ENCODE measurements around the gene HIVEP3. TPM values are rescaled to one million over a fixed set of nuclear protein-coding genes. Genes with fewer than 3 reads are reported as not detected.

Gene HIVEP3
- total and polyA plus RNA-seq, 2 of the 13 experiments (the other 11 are each of a cell fraction or from before 2014, with no cell fraction given): 0.05 TPM; not detected in 1

DNA sequence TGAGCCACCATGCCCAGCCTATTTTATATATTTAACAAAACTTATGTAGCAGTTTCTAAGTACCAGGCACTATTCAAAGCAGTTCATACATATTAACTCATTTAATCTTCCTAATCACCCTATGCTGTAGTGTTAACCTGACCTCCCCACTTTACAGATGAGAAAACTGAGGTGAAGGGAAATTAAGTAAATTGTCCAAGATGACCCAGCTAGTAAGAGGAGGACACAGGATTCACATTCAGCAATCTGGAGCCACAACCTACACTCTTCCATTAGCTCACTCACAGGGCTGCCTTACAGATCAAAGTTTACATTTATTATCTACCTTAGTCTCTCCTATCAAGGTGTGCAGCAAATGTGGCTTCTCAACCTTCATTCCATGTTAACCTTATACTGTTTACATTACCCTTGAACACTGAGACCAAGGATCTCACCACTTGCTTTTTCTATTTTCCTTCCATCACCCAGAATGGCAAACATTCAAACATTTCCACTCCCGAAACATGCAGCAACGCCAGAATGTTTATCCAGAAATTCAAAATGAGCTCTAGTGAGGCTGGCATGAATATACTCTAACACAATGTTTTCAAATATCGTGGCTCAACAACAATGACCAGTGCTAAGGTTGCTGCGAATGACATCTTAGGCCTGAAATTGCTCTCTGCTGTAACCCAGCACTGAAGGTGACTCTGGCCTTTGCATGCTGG lies 24.5 kb downstream of the HIVEP3 start:
- 30% methylated on average over 4 of the region's 4 CpGs for WGBS (ENCODE audit: low lambda C conversion rate)
- FAIRE-seq (no peak), DNase-seq (ENCODE audit: low spot score) (no peak), ATAC-seq (no peak)
- in situ Hi-C loops (cut with HindIII; ENCODE audit: extremely low pct_ligation_motif_present, low pct_unique_long_range_greater_than_20kb) (no loop called here), intact Hi-C loops (cut with micrococcal nuclease; ENCODE audit: unreplicated experiment) (no loop called here)
- BruUV-seq (replicated peaks): no TSS peak
- H3K27ac ChIP-seq (ENCODE audit: extremely low read length, insufficient read depth, low read length): no peak overlapping the region
- no peak overlapping the region for H3K9ac ChIP-seq (ENCODE audit: insufficient read depth, low read depth, low read length)
- TF ChIP-seq ZNF629 (CRISPR knock-in tag; conservative IDR thresholded peaks at IDR 0.05): 0 out of 2 replicates have a peak, but pooled peaks have one; percentile 9
- TF ChIP-seq SMARCC2 (IDR thresholded peaks at IDR 0.05): no peak
- no peak overlapping the region for H2AFZ ChIP-seq (ENCODE audit: low read length)
- no peaks in the 10 kb centered on the region; the same call in 1 of the 2 replicates for H3K4me1 ChIP-seq (ENCODE audit: insufficient read depth, low read length)
- no peak overlapping the region for H3K4me3 ChIP-seq (replicated peaks in 1 of 3; ENCODE audit: insufficient read depth in 1 of 3, low read depth in 2 of 3, low read length in 3 of 3)
- no peaks in the 10 kb centered on the region for H3K79me2 ChIP-seq (ENCODE audit: insufficient read depth, low read length)
- ChIA-PET POLR2A (no interaction called here), CTCF (ENCODE audit: low intra/inter-chr PET ratio, low total read pairs) (no interaction called here)
- no peaks in the 10 kb centered on the region for H4K20me1 ChIP-seq (ENCODE audit: insufficient read depth, low read length)
- H3K27me3 ChIP-seq (ENCODE audit: control insufficient read depth in 1 of 2, insufficient read depth in 2 of 2, low read length in 2 of 2): no peaks in the 10 kb centered on the region; a peak in 1 of 5 replicates
- no peaks in the 10 kb centered on the region for H3K36me3 ChIP-seq (replicated peaks in 1 of 2; ENCODE audit: control insufficient read depth in 1 of 2, insufficient read depth in 2 of 2, low read length in 2 of 2)
- no peak overlapping the region for H3K4me2 ChIP-seq (ENCODE audit: low read depth, low read length)
- no peaks in the 10 kb centered on the region for H3K9me3 ChIP-seq (ENCODE audit: low read length)

DNA sequence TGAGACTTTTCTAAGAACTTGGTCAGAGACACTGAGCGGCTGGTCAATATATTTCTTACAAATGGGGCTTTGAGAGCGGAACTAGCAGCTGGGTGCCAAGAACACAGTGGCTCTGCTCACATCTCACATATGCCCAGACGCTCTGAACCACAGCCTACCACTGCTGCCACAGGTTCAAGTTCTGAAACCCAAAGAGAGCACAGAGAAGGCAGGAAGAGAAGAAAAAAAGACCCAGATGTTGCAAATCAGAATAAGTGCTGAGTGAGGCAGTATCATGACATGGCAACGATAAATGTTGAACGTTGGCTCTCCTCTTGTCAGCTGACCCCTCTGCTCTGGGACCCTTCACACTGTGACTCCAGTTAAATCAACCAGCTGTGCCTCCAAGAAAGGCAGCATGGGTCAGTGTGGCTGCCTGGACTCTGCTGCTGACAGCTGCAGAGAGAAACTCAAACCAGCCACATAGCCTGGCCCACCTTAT lies 26.4 kb downstream of the HIVEP3 start:
- BruUV-seq (replicated peaks): no TSS peak
- ATAC-seq (no peak), DNase-seq (ENCODE audit: low spot score) (no peak), FAIRE-seq (no peak)
- H3K9ac ChIP-seq (ENCODE audit: insufficient read depth, low read depth, low read length): no peak overlapping the region
- H3K4me3 ChIP-seq (replicated peaks in 1 of 3; ENCODE audit: insufficient read depth in 1 of 3, low read depth in 2 of 3, low read length in 3 of 3): no peak overlapping the region
- intact Hi-C loops (cut with micrococcal nuclease; ENCODE audit: unreplicated experiment) (no loop called here), in situ Hi-C loops (cut with HindIII; ENCODE audit: extremely low pct_ligation_motif_present, low pct_unique_long_range_greater_than_20kb) (no loop called here)
- WGBS (ENCODE audit: low lambda C conversion rate): 53% methylated on average over 5 of the region's 5 CpGs
- no peak overlapping the region for H3K27ac ChIP-seq (ENCODE audit: extremely low read length, insufficient read depth, low read length)
- ChIA-PET POLR2A (no interaction called here), CTCF (ENCODE audit: low intra/inter-chr PET ratio, low total read pairs) (no interaction called here)
- no peak overlapping the region for H3K4me2 ChIP-seq (ENCODE audit: low read depth, low read length)
- no peaks in the 10 kb centered on the region for H3K36me3 ChIP-seq (replicated peaks in 1 of 2; ENCODE audit: control insufficient read depth in 1 of 2, insufficient read depth in 2 of 2, low read length in 2 of 2)
- no peak for TF ChIP-seq HNRNPUL1 (IDR thresholded peaks at IDR 0.05; ENCODE audit: low read depth, low read length)
- TF ChIP-seq MAFK (conservative IDR thresholded peaks at IDR 0.05 in 1 of 2, IDR thresholded peaks at IDR 0.05 in 1 of 2; ENCODE audit: low read length in 2 of 2): peak in 1 of 2 experiments; percentile 56; a peak in 2 of 4 replicates
- H2AFZ ChIP-seq (ENCODE audit: low read length): no peak overlapping the region
- H3K79me2 ChIP-seq (ENCODE audit: insufficient read depth, low read length): no peaks in the 10 kb centered on the region
- no peaks in the 10 kb centered on the region for H3K9me3 ChIP-seq (ENCODE audit: low read length)
- H4K20me1 ChIP-seq (ENCODE audit: insufficient read depth, low read length): no peaks in the 10 kb centered on the region
- no peaks in the 10 kb centered on the region; a peak in 2 of 5 replicates for H3K27me3 ChIP-seq (ENCODE audit: control insufficient read depth in 1 of 2, insufficient read depth in 2 of 2, low read length in 2 of 2)
- no peaks in the 10 kb centered on the region; the same call in 1 of the 2 replicates for H3K4me1 ChIP-seq (ENCODE audit: insufficient read depth, low read length)

Data from HepG2 (cell line).